Measurements from ENCODE around the gene MYF6.
A peak's percentile ranks its signal among the peaks of the same experiment; 100 is the strongest.

Gene MYF6

GRCh38 chr12:80701388-80701787 is 6.0 kb upstream of the MYF6 start:
- H3K27me3 Mint-ChIP-seq (ENCODE audit: low read depth): peaks cover 1% of the 10 kb centered on the region
- no peak overlapping the region for H3K27ac Mint-ChIP-seq
- no peak for TF ChIP-seq CTCF (IDR thresholded peaks at IDR 0.05; ENCODE audit: unreplicated experiment in 3 of 3)
- H3K4me3 Mint-ChIP-seq: no peak overlapping the region
- H3K9me3 Mint-ChIP-seq: no peaks in the 10 kb centered on the region
- H3K4me1 Mint-ChIP-seq: peaks cover 51% of the 10 kb centered on the region
- H3K36me3 Mint-ChIP-seq (ENCODE audit: low read depth): no peaks in the 10 kb centered on the region

GRCh38 chr12:80702889-80703805 is 4.3 kb upstream of the MYF6 start:
- Mint-ChIP-seq H3K4me3 (peak overlapping the region; percentile 5 to 57 (median 20)), H3K9me3 (no peaks in the 10 kb centered on the region), H3K36me3 (ENCODE audit: low read depth) (no peaks in the 10 kb centered on the region), H3K27me3 (ENCODE audit: low read depth) (peaks cover 19% of the 10 kb centered on the region), H3K4me1 (peaks cover 58% of the 10 kb centered on the region), H3K27ac (peak overlapping the region; percentile 70 to 80 (median 72))
- no peak for TF ChIP-seq CTCF (IDR thresholded peaks at IDR 0.05; ENCODE audit: unreplicated experiment in 3 of 3)

- TF ChIP-seq CTCF (IDR thresholded peaks at IDR 0.05; ENCODE audit: unreplicated experiment in 3 of 3): no peak
- H3K9me3 Mint-ChIP-seq: no peaks in the 10 kb centered on the region
- H3K4me1 Mint-ChIP-seq: peaks cover 53% of the 10 kb centered on the region
- H3K27ac Mint-ChIP-seq: no peak overlapping the region
- no peaks in the 10 kb centered on the region for H3K36me3 Mint-ChIP-seq (ENCODE audit: low read depth)
- H3K27me3 Mint-ChIP-seq (ENCODE audit: low read depth): peaks cover 31% of the 10 kb centered on the region
- H3K4me3 Mint-ChIP-seq: no peak overlapping the region
Observed at GRCh38 chr12:80704420-80704819, 3.0 kb upstream of the MYF6 start.

GRCh38 chr12:80707830-80708258 is 410 bp downstream of the MYF6 start:
- no peaks in the 10 kb centered on the region for H3K36me3 Mint-ChIP-seq (ENCODE audit: low read depth)
- peak overlapping the region; percentile 82 to 86 (median 83) for H3K27ac Mint-ChIP-seq
- H3K27me3 Mint-ChIP-seq (ENCODE audit: low read depth): peaks cover 60% of the 10 kb centered on the region
- H3K4me3 Mint-ChIP-seq: peak overlapping the region; percentile 85 to 98 (median 89)
- peaks cover 38% of the 10 kb centered on the region for H3K4me1 Mint-ChIP-seq
- TF ChIP-seq CTCF (IDR thresholded peaks at IDR 0.05; ENCODE audit: unreplicated experiment in 3 of 3): no peak
- no peaks in the 10 kb centered on the region for H3K9me3 Mint-ChIP-seq

GRCh38 chr12:80708259-80708974 is 983 bp downstream of the MYF6 start:
- Mint-ChIP-seq H3K27ac (peak overlapping the region; percentile 82 to 86 (median 83)), H3K9me3 (no peaks in the 10 kb centered on the region), H3K4me1 (peaks cover 37% of the 10 kb centered on the region), H3K27me3 (ENCODE audit: low read depth) (peaks cover 60% of the 10 kb centered on the region), H3K4me3 (peak overlapping the region; percentile 85 to 98 (median 89)), H3K36me3 (ENCODE audit: low read depth) (no peaks in the 10 kb centered on the region)
- TF ChIP-seq CTCF (IDR thresholded peaks at IDR 0.05; ENCODE audit: unreplicated experiment in 3 of 3): no peak
